MCF 10A (cell line): ENCODE measurements around the gene SH3GL1. TPM values are rescaled to one million over a fixed set of nuclear protein-coding genes. Genes with fewer than 3 reads are reported as not detected.

Experiments used
- BruUV-seq: library from RNA; stranded (reverse); fragments of 400-500 nt; replicated peaks from 2 replicates; lab custom pipeline; 2021; lab: Mats Ljungman, UMichigan
- CTCF ChIA-PET: fragments of 300-600 bp; sonication (Branson Sonifier 250); formaldehyde crosslinking; extraction: SDS; loops from one replicate; lab custom pipeline; 2021; ENCODE audit warnings: antibody characterized with exemption, inconsistent platforms; lab: Yijun Ruan, JAX
- POLR2A ChIA-PET: fragments of 300-600, 350-650 bp; sonication (Branson Sonifier 250); formaldehyde crosslinking; extraction: SDS; loops from one replicate; lab custom pipeline; 2020; ENCODE audit warnings: antibody characterized with exemption, inconsistent platforms; lab: Yijun Ruan, JAX
- DNase-seq: peaks from one replicate; pipeline ENCODE4 v3.0.0-alpha.2; 2018; ENCODE audit not compliant: unreplicated experiment
- H3K27ac Mint-ChIP-seq: one replicate; pipeline ENCODE4 v1.8.0; 2022; ENCODE audit warnings: mild to moderate bottlenecking, low read depth, mixed read lengths; ENCODE audit not compliant: unreplicated experiment
- H3K27me3 Mint-ChIP-seq: one replicate; pipeline ENCODE4 v1.8.0; 2022; ENCODE audit warnings: mixed read lengths; ENCODE audit not compliant: insufficient read depth, unreplicated experiment
- H3K36me3 Mint-ChIP-seq: one replicate; pipeline ENCODE4 v1.8.0; 2022; ENCODE audit warnings: mild to moderate bottlenecking, moderate library complexity, mixed read lengths; ENCODE audit not compliant: insufficient read depth, unreplicated experiment
- H3K4me1 Mint-ChIP-seq: one replicate; pipeline ENCODE4 v1.8.0; 2022; ENCODE audit warnings: mixed read lengths; ENCODE audit not compliant: insufficient read depth, unreplicated experiment
- H3K4me3 Mint-ChIP-seq: one replicate; pipeline ENCODE4 v1.8.0; 2022; ENCODE audit warnings: mild to moderate bottlenecking, moderate library complexity, mixed read lengths; ENCODE audit not compliant: unreplicated experiment
- H3K9me3 Mint-ChIP-seq: one replicate; pipeline ENCODE4 v1.8.0; 2022; ENCODE audit warnings: mixed read lengths; ENCODE audit not compliant: unreplicated experiment
- intact Hi-C: fragments of 100-400 bp; cut with micrococcal nuclease; formaldehyde crosslinking; loops from 2 replicates; pipeline ENCODE4 v1.14.1; 2022
- total RNA-seq: library from RNA; stranded (reverse); gene quantifications from 2 replicates; pipeline ENCODE4 v1.2.3, GENCODE V29; 2022
- TF ChIP-seq, protein P1 (sequence below): fragments of 200-600 bp; IDR thresholded peaks from one replicate; pipeline ENCODE4 v1.8.0; 2022; ENCODE audit warnings: antibody characterized with exemption, mild to moderate bottlenecking; ENCODE audit not compliant: unreplicated experiment

SH3GL1 gene
- total RNA-seq, 1 experiment from 2014 or later = 106 TPM

DNA sequence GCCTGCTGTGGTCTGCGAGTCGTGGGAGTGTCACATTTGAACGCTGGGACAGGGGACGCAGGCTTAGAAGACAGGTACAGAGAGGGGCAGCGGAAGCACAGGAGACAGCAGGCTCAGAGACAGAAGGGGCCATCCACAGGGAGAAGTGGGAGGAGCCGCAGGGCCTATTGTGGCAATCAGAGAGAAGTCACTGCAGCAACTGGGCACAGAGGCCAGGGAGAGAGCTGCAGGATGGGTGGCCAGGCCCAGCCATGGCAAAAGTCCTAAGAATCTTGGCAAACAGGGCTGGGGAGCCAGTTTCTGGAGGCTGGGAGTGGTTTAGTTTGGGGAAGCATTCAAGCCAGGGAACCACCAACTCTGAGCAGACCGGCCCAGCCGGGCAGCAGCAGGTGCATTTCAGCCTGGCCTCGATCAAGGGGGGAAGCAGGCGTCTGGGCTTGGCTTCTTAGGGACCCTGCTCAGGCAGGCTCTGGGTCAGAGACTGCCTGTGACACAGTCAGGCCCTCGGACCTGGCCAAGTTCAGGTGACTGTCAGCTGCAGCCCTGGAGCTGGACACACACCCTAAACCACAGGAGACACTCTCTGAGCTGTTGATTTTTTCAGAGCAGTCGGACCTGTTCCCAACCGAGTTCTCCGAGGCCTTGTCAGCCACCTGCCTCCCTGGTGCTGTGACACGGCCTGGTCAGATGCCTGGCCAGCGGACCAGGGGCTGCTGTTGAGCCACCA, 11.8 kb downstream of the SH3GL1 start:
- H3K4me1 Mint-ChIP-seq = peaks cover 36% of the 10 kb centered on the region
- intact Hi-C loops = no loop called here
- no peaks in the 10 kb centered on the region for H3K27me3 Mint-ChIP-seq
- peak overlapping the region; percentile 93 for H3K27ac Mint-ChIP-seq
- H3K4me3 Mint-ChIP-seq = no peak overlapping the region
- no peak for DNase-seq
- peaks cover 40% of the 10 kb centered on the region for H3K36me3 Mint-ChIP-seq
- no peaks in the 10 kb centered on the region for H3K9me3 Mint-ChIP-seq
- TF ChIP-seq, protein P1, sequence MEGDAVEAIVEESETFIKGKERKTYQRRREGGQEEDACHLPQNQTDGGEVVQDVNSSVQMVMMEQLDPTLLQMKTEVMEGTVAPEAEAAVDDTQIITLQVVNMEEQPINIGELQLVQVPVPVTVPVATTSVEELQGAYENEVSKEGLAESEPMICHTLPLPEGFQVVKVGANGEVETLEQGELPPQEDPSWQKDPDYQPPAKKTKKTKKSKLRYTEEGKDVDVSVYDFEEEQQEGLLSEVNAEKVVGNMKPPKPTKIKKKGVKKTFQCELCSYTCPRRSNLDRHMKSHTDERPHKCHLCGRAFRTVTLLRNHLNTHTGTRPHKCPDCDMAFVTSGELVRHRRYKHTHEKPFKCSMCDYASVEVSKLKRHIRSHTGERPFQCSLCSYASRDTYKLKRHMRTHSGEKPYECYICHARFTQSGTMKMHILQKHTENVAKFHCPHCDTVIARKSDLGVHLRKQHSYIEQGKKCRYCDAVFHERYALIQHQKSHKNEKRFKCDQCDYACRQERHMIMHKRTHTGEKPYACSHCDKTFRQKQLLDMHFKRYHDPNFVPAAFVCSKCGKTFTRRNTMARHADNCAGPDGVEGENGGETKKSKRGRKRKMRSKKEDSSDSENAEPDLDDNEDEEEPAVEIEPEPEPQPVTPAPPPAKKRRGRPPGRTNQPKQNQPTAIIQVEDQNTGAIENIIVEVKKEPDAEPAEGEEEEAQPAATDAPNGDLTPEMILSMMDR = no peak
- ChIA-PET CTCF (interaction anchor here (0.5 to 0.6 kb wide), 2 partner anchors 10 to 183 kb away, joined by 3 to 4 read pairs; no protein-coding TSS in a partner anchor), POLR2A (interaction anchor here (2.7 kb wide), 1 partner anchor 14 kb away, joined by 9 read pairs; the partner anchor contains the start of gene CHAF1A)
- no TSS peak for BruUV-seq

DNA sequence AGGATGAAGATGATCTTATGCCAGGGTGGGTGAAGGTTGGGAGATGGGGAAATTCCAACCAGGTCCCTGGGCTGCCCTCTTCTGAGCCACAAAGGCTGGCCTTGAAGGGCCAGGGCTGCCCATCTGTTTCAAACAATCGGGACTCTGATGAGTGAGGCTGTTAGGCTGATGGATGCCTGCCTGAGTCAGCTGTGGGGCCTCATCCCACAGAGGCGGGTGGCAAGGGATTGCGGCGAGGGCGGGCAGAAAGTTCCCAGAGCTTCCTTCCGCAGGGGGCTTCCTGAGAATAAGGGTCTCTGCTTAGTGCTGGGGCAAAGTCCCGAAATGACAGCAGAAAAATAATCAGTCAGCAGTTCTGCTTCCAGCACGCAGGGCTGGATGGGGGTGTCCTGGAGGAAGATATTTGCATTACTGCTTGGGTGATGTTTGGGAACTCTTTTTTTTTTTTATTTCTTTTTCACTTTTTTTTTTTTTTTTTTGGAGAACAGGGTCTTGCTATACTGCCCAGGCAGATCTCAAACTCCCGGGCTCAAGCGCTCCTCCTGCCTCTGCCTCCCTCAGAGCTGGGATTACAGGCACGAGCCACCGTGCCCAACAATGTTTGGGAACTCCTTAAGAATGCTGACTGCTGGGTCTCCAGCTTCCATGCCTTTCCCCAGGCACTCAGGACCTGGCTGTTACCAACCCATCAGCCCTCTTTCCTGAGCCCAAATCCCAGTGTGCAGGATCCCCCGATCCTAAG, 14.1 kb downstream of the SH3GL1 start:
- BruUV-seq = no TSS peak
- H3K9me3 Mint-ChIP-seq = no peaks in the 10 kb centered on the region
- H3K36me3 Mint-ChIP-seq = peaks cover 45% of the 10 kb centered on the region
- no peak for DNase-seq
- CTCF ChIA-PET = no interaction called here
- no peaks in the 10 kb centered on the region for H3K27me3 Mint-ChIP-seq
- POLR2A ChIA-PET = interaction anchor here (1.5 kb wide), 1 partner anchor 14 kb away, joined by 5 read pairs; the partner anchor contains the start of gene SH3GL1
- intact Hi-C loops = no loop called here
- H3K4me1 Mint-ChIP-seq = peaks cover 33% of the 10 kb centered on the region
- TF ChIP-seq, protein P1 = no peak
- H3K4me3 Mint-ChIP-seq = no peak overlapping the region
- H3K27ac Mint-ChIP-seq = no peak overlapping the region

DNA sequence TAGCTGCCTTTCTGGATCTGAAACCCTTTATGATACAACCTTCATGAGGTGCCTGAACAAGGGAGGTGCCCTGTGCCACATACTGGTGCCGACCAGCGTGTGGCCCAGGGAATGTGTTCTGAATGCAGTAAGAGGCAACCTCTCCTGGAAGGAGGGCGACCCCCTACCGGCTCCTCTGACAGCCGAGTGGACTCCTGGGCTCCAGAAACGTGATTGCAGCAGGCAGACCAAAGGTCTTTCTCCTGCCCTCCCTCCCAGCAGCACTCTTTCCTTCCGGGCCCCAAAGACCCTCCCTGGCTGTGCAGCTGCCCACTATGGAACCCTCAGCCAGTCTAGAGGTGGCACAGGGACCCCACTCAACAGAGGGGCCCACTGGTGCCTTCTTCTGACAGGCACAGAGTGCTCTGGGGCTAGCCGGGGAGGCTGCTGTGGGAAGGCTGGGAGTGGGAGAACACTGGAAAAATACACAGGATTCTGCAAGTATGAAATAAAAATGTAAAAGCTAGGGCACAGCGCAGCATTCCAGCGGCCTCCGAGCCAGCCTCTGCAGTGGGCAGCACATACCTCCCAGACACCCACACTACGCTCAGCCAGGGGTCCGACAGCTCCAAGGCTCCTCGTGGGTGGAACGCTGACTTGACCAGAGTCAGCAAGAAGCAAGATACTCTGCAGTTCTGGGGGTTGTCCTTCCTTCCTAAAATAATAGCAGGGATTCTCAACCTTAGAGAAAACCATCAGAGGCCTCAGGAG, 14.9 kb downstream of the SH3GL1 start:
- no peak overlapping the region for H3K27ac Mint-ChIP-seq
- peaks cover 33% of the 10 kb centered on the region for H3K4me1 Mint-ChIP-seq
- no peak for DNase-seq
- H3K4me3 Mint-ChIP-seq = no peak overlapping the region
- H3K27me3 Mint-ChIP-seq = no peaks in the 10 kb centered on the region
- intact Hi-C loops = no loop called here
- H3K36me3 Mint-ChIP-seq = peaks cover 40% of the 10 kb centered on the region
- ChIA-PET CTCF (interaction anchor here (0.6 kb wide), 2 partner anchors 399 to 526 kb away, joined by 3 to 4 read pairs; no protein-coding TSS in a partner anchor), POLR2A (interaction anchor here (0.6 to 1.5 kb wide), 2 partner anchors 15 to 49 kb away, joined by 4 to 5 read pairs; partner anchors contain the start of gene SH3GL1)
- TF ChIP-seq, protein P1 = no peak
- H3K9me3 Mint-ChIP-seq = no peaks in the 10 kb centered on the region
- no TSS peak for BruUV-seq
